ENCODE data around the gene CBX7. TPM values are rescaled to one million over a fixed set of nuclear protein-coding genes. Genes with fewer than 3 reads are reported as not detected.

The CBX7 gene
- total and polyA plus RNA-seq, 2 experiments from 2014 or later: 2.6 to 11.5 TPM

DNA sequence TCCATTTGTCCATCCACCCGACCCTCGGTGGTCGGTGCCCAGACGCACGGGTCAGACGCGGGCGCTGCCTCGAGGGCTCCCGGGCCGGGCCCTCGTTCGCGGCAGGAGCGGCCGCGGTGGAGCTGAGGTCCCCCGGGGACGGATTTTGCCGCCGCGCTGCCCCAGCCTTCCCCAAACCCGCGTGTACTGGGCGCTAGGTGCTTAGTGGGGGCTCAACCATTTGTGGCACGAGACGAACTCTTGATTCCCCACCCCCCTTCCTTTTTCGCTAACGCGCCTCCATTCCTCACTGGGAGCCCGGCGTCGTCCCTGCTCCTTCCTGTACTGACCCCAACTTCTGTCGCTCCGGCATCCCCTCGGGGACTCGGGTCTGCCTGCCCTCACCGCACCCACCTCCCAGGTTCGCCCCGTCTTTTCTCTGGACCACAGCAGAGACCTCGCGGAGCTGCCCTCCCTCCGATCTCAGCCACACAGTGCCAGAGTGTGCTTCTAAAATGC lies 789 bp upstream of the CBX7 start (continued):
- TF ChIP-seq, protein P1, sequence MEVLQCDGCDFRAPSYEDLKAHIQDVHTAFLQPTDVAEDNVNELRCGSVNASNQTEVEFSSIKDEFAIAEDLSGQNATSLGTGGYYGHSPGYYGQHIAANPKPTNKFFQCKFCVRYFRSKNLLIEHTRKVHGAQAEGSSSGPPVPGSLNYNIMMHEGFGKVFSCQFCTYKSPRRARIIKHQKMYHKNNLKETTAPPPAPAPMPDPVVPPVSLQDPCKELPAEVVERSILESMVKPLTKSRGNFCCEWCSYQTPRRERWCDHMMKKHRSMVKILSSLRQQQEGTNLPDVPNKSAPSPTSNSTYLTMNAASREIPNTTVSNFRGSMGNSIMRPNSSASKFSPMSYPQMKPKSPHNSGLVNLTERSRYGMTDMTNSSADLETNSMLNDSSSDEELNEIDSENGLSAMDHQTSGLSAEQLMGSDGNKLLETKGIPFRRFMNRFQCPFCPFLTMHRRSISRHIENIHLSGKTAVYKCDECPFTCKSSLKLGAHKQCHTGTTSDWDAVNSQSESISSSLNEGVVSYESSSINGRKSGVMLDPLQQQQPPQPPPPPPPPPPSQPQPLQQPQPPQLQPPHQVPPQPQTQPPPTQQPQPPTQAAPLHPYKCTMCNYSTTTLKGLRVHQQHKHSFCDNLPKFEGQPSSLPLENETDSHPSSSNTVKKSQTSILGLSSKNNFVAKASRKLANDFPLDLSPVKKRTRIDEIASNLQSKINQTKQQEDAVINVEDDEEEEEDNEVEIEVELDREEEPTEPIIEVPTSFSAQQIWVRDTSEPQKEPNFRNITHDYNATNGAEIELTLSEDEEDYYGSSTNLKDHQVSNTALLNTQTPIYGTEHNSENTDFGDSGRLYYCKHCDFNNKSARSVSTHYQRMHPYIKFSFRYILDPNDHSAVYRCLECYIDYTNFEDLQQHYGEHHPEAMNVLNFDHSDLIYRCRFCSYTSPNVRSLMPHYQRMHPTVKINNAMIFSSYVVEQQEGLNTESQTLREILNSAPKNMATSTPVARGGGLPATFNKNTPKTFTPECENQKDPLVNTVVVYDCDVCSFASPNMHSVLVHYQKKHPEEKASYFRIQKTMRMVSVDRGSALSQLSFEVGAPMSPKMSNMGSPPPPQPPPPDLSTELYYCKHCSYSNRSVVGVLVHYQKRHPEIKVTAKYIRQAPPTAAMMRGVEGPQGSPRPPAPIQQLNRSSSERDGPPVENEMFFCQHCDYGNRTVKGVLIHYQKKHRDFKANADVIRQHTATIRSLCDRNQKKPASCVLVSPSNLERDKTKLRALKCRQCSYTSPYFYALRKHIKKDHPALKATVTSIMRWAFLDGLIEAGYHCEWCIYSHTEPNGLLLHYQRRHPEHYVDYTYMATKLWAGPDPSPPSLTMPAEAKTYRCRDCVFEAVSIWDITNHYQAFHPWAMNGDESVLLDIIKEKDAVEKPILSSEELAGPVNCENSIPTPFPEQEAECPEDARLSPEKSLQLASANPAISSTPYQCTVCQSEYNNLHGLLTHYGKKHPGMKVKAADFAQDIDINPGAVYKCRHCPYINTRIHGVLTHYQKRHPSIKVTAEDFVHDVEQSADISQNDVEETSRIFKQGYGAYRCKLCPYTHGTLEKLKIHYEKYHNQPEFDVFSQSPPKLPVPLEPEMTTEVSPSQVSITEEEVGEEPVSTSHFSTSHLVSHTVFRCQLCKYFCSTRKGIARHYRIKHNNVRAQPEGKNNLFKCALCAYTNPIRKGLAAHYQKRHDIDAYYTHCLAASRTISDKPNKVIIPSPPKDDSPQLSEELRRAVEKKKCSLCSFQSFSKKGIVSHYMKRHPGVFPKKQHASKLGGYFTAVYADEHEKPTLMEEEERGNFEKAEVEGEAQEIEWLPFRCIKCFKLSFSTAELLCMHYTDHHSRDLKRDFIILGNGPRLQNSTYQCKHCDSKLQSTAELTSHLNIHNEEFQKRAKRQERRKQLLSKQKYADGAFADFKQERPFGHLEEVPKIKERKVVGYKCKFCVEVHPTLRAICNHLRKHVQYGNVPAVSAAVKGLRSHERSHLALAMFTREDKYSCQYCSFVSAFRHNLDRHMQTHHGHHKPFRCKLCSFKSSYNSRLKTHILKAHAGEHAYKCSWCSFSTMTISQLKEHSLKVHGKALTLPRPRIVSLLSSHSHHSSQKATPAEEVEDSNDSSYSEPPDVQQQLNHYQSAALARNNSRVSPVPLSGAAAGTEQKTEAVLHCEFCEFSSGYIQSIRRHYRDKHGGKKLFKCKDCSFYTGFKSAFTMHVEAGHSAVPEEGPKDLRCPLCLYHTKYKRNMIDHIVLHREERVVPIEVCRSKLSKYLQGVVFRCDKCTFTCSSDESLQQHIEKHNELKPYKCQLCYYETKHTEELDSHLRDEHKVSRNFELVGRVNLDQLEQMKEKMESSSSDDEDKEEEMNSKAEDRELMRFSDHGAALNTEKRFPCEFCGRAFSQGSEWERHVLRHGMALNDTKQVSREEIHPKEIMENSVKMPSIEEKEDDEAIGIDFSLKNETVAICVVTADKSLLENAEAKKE (CRISPR knock-in tag; IDR thresholded peaks at IDR 0.05): no peak
- no peak for TF ChIP-seq NANOG (IDR thresholded peaks at IDR 0.05; ENCODE audit: borderline replicate concordance)
- TF ChIP-seq EZH2 (IDR thresholded peaks at IDR 0.05; ENCODE audit: low read depth, unreplicated experiment): no peak
- no peak for TF ChIP-seq CREB1 (CRISPR knock-in tag; IDR thresholded peaks at IDR 0.05; ENCODE audit: low read depth)

DNA sequence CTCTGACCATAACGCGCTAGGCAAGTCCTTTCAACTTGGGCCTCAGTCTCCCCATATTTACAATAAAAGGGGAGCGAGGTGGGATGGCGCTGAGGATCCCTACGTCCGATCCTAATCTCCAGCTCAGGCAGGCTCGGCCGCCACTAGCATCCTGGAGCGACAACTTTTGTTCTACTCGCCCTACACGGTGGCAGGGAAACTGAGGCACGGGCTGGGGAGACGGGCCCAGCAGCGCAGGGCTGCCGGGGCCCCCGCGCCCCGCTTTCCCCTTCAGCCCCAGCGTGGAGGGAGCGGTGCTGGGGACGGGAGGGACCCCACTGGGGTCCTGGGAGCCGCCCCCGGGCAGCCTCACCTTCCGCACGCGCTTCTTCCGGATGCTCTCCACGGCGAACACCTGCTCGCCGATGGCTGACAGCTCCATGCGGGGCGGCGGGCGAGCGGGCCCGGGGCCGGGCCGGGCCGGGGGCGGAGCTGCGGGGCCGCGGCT lies 413 bp downstream of the CBX7 start:
- Histone ChIP-seq H3K4me2 (peak overlapping the region; percentile 84), H3F3A (replicated peaks; ENCODE audit: low read depth) (0 out of 2 replicates have a peak, but pooled peaks cover 11% of the 10 kb centered on the region), H3K79me2 (replicated peaks; ENCODE audit: insufficient read depth) (no peaks in the 10 kb centered on the region), H4K20me1 (replicated peaks; ENCODE audit: insufficient read depth) (no peaks in the 10 kb centered on the region), H3K4me1 (ENCODE audit: insufficient read depth) (peaks cover 28% of the 10 kb centered on the region), H3K4me3 (peak overlapping the region; percentile 73), H2AFZ (no peak overlapping the region), H3K27ac (ENCODE audit: low read depth) (no peak overlapping the region), H3K27me3 (ENCODE audit: insufficient read depth) (peaks cover 27% of the 10 kb centered on the region), H3K9me2 (ENCODE audit: insufficient read depth) (no peaks in the 10 kb centered on the region), H3K36me3 (ENCODE audit: insufficient read depth) (no peaks in the 10 kb centered on the region)
- DNase-seq (ENCODE audit: low spot score): no peak
- H3K9me3 Mint-ChIP-seq: no peaks in the 10 kb centered on the region
- peak overlapping the region; percentile 59 for H3K4me3 Mint-ChIP-seq
- no peak overlapping the region for H3K27ac Mint-ChIP-seq
- no peaks in the 10 kb centered on the region for H3K36me3 Mint-ChIP-seq (ENCODE audit: low read depth)
- peaks cover 33% of the 10 kb centered on the region for H3K27me3 Mint-ChIP-seq (ENCODE audit: insufficient read depth, low read depth, poor library complexity)
- H3K4me1 Mint-ChIP-seq: peaks cover 26% of the 10 kb centered on the region
- ATAC-seq: peak; percentile 37
- no peak for TF ChIP-seq EZH2 (IDR thresholded peaks at IDR 0.05; ENCODE audit: low read depth, unreplicated experiment)
- TF ChIP-seq, protein P2, sequence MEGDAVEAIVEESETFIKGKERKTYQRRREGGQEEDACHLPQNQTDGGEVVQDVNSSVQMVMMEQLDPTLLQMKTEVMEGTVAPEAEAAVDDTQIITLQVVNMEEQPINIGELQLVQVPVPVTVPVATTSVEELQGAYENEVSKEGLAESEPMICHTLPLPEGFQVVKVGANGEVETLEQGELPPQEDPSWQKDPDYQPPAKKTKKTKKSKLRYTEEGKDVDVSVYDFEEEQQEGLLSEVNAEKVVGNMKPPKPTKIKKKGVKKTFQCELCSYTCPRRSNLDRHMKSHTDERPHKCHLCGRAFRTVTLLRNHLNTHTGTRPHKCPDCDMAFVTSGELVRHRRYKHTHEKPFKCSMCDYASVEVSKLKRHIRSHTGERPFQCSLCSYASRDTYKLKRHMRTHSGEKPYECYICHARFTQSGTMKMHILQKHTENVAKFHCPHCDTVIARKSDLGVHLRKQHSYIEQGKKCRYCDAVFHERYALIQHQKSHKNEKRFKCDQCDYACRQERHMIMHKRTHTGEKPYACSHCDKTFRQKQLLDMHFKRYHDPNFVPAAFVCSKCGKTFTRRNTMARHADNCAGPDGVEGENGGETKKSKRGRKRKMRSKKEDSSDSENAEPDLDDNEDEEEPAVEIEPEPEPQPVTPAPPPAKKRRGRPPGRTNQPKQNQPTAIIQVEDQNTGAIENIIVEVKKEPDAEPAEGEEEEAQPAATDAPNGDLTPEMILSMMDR (conservative IDR thresholded peaks at IDR 0.05; ENCODE audit: low read depth in 2 of 2): no peak
- TF ChIP-seq CREB1 (CRISPR knock-in tag; IDR thresholded peaks at IDR 0.05; ENCODE audit: low read depth): no peak
- no peak for TF ChIP-seq NANOG (IDR thresholded peaks at IDR 0.05; ENCODE audit: borderline replicate concordance)
- TF ChIP-seq, protein P3, sequence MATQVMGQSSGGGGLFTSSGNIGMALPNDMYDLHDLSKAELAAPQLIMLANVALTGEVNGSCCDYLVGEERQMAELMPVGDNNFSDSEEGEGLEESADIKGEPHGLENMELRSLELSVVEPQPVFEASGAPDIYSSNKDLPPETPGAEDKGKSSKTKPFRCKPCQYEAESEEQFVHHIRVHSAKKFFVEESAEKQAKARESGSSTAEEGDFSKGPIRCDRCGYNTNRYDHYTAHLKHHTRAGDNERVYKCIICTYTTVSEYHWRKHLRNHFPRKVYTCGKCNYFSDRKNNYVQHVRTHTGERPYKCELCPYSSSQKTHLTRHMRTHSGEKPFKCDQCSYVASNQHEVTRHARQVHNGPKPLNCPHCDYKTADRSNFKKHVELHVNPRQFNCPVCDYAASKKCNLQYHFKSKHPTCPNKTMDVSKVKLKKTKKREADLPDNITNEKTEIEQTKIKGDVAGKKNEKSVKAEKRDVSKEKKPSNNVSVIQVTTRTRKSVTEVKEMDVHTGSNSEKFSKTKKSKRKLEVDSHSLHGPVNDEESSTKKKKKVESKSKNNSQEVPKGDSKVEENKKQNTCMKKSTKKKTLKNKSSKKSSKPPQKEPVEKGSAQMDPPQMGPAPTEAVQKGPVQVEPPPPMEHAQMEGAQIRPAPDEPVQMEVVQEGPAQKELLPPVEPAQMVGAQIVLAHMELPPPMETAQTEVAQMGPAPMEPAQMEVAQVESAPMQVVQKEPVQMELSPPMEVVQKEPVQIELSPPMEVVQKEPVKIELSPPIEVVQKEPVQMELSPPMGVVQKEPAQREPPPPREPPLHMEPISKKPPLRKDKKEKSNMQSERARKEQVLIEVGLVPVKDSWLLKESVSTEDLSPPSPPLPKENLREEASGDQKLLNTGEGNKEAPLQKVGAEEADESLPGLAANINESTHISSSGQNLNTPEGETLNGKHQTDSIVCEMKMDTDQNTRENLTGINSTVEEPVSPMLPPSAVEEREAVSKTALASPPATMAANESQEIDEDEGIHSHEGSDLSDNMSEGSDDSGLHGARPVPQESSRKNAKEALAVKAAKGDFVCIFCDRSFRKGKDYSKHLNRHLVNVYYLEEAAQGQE (IDR thresholded peaks at IDR 0.05; ENCODE audit: unreplicated experiment): no peak
- no peak for TF ChIP-seq ZNF114 (CRISPR knock-in tag; IDR thresholded peaks at IDR 0.05)

Data from GM23338 (cell line).